Measurements from ENCODE around the gene GJB4. TPM values are rescaled to one million over a fixed set of nuclear protein-coding genes. Genes with fewer than 3 reads are reported as not detected.

Gene GJB4
- polyA plus RNA-seq, 3 donors: not detected

GRCh38 chr1:34795916-34796315 is 36.4 kb downstream of the GJB4 start:
- H3K79me2 ChIP-seq (ENCODE audit: insufficient read depth, low read length): no peaks in the 10 kb centered on the region
- no peak overlapping the region for H3K27ac ChIP-seq (ENCODE audit: low read depth in 1 of 2, low read length in 2 of 2)
- intact Hi-C loops (cut with micrococcal nuclease): no loop called here
- H2AFZ ChIP-seq (ENCODE audit: insufficient read depth, low read depth, low read length, poor library complexity, severe bottlenecking): no peak overlapping the region
- Mint-ChIP-seq H3K27ac (peak overlapping the region in 1 of 7 donors; percentile 7), H3K9me3 (peaks cover 0 to 6% (median 2%) of the 10 kb centered on the region in 7 donors), H3K4me1 (no peaks in the 10 kb centered on the region), H3K4me3 (no peak overlapping the region), H3K27me3 (ENCODE audit: low read depth in 3 of 3) (peaks cover 20 to 30% (median 23%) of the 10 kb centered on the region in 3 donors), H3K36me3 (no peaks in the 10 kb centered on the region)
- H3K27me3 ChIP-seq (ENCODE audit: control insufficient read depth in 2 of 2, insufficient read depth in 2 of 2, low read length in 2 of 2): peaks cover 8 to 22% of the 10 kb centered on the region in 2 donors
- no peak overlapping the region for H3K9ac ChIP-seq (ENCODE audit: insufficient read depth, low read length, poor library complexity, severe bottlenecking)
- H4K20me1 ChIP-seq (ENCODE audit: insufficient read depth, low read length): no peaks in the 10 kb centered on the region
- no peak overlapping the region for H3K4me3 ChIP-seq (replicated peaks in 1 of 3; ENCODE audit: low read depth in 2 of 3, low read length in 3 of 3)
- 80% methylated on average over 3 of the region's 6 CpGs for WGBS (ENCODE audit: insufficient coverage)
- DNase-seq: no peak
- TF ChIP-seq CTCF (IDR thresholded peaks at IDR 0.05): no peak
- no peaks in the 10 kb centered on the region for H3K9me3 ChIP-seq (replicated peaks in 1 of 2; ENCODE audit: control insufficient read depth in 1 of 2, insufficient read depth in 1 of 2, low read length in 2 of 2)
- H3K36me3 ChIP-seq (replicated peaks in 1 of 2; ENCODE audit: control insufficient read depth in 1 of 2, insufficient read depth in 2 of 2, low read length in 2 of 2): no peaks in the 10 kb centered on the region
- H3K4me1 ChIP-seq (ENCODE audit: control insufficient read depth in 1 of 2, insufficient read depth in 2 of 2, low read length in 2 of 2): no peaks in the 10 kb centered on the region
- no peak overlapping the region for H3K4me2 ChIP-seq (replicated peaks; ENCODE audit: extremely low read depth, low read length, poor library complexity, severe bottlenecking)

- Mint-ChIP-seq H3K9me3 (peaks cover 0 to 3% (median 0%) of the 10 kb centered on the region in 7 donors), H3K4me3 (no peak overlapping the region), H3K27me3 (ENCODE audit: low read depth in 3 of 3) (peaks cover 18 to 22% (median 19%) of the 10 kb centered on the region in 3 donors), H3K36me3 (no peaks in the 10 kb centered on the region), H3K27ac (no peak overlapping the region), H3K4me1 (no peaks in the 10 kb centered on the region)
- no peaks in the 10 kb centered on the region for H3K79me2 ChIP-seq (ENCODE audit: insufficient read depth, low read length)
- no peak overlapping the region for H3K27ac ChIP-seq (ENCODE audit: low read depth in 1 of 2, low read length in 2 of 2)
- no peaks in the 10 kb centered on the region for H4K20me1 ChIP-seq (ENCODE audit: insufficient read depth, low read length)
- 100% methylated on average over 2 of the region's 6 CpGs for WGBS (ENCODE audit: insufficient coverage)
- no peaks in the 10 kb centered on the region for H3K9me3 ChIP-seq (replicated peaks in 1 of 2; ENCODE audit: control insufficient read depth in 1 of 2, insufficient read depth in 1 of 2, low read length in 2 of 2)
- no peaks in the 10 kb centered on the region for H3K4me1 ChIP-seq (ENCODE audit: control insufficient read depth in 1 of 2, insufficient read depth in 2 of 2, low read length in 2 of 2)
- H3K4me2 ChIP-seq (replicated peaks; ENCODE audit: extremely low read depth, low read length, poor library complexity, severe bottlenecking): no peak overlapping the region
- TF ChIP-seq CTCF (IDR thresholded peaks at IDR 0.05): no peak
- no peak overlapping the region for H2AFZ ChIP-seq (ENCODE audit: insufficient read depth, low read depth, low read length, poor library complexity, severe bottlenecking)
- H3K4me3 ChIP-seq (replicated peaks in 1 of 3; ENCODE audit: low read depth in 2 of 3, low read length in 3 of 3): no peak overlapping the region
- DNase-seq: no peak
- intact Hi-C loops (cut with micrococcal nuclease): no loop called here
- no peaks in the 10 kb centered on the region for H3K36me3 ChIP-seq (replicated peaks in 1 of 2; ENCODE audit: control insufficient read depth in 1 of 2, insufficient read depth in 2 of 2, low read length in 2 of 2)
- H3K9ac ChIP-seq (ENCODE audit: insufficient read depth, low read length, poor library complexity, severe bottlenecking): no peak overlapping the region
- H3K27me3 ChIP-seq (ENCODE audit: control insufficient read depth in 2 of 2, insufficient read depth in 2 of 2, low read length in 2 of 2): peaks cover 6 to 19% of the 10 kb centered on the region in 2 donors
These were observed 37.5 kb downstream of the GJB4 start for GRCh38 chr1:34796990-34797389.

Measured in CD14-positive monocyte (primary cell).